OCI-LY7 (cell line): Measurements from ENCODE around the gene RAD9A.

Experiments
- CTCF ChIP-seq: fragments of 200-600 bp; sonication (generic); conservative IDR thresholded peaks from 2 replicates; pipeline ENCODE4 v1.5.1; 2014; ENCODE audit warnings: mild to moderate bottlenecking, antibody characterized with exemption, low read length, moderate library complexity, mixed read lengths
- EZH2phosphoT487 ChIP-seq: fragments of 200-600 bp; sonication (generic); IDR thresholded peaks from 2 replicates; pipeline ENCODE4 v1.6.1; 2018; ENCODE audit warnings: low read depth, borderline replicate concordance, mild to moderate bottlenecking, mixed run types, antibody characterized with exemption, low read length, moderate library complexity, mixed read lengths

GRCh38 chr11:67353317-67354074 lies 38.3 kb upstream of the RAD9A start, which contains the start of gene POLD4:
- no peak for TF ChIP-seq CTCF
- no peak for TF ChIP-seq EZH2phosphoT487
